Mammary epithelial cell (primary cell): Measurements from ENCODE around the gene SVEP1.

ENCODE experiments used
- CTCF ChIP-seq, 2 donors: IDR thresholded peaks in 1 of 2; conservative IDR thresholded peaks in 1 of 2; 2 replicates each; pipeline ENCODE4 v1.5.1; 2011 to 2012; ENCODE audit warnings: inconsistent platforms in 2 of 2, low read length in 2 of 2, mild to moderate bottlenecking in 2 of 2, control low read depth in 1 of 2, low read depth in 1 of 2; ENCODE audit not compliant: insufficient read depth in 1 of 2; ENCODE audit errors: extremely low read depth in 1 of 2
- EZH2 ChIP-seq: IDR thresholded peaks from 2 replicates; pipeline ENCODE4 v1.6.1; 2012; ENCODE audit warnings: low read length, inconsistent platforms, borderline replicate concordance

GRCh38 chr9:110427497-110428104, 151.9 kb downstream of the SVEP1 start:
- TF ChIP-seq CTCF (conservative IDR thresholded peaks at IDR 0.05 in 1 of 2, IDR thresholded peaks at IDR 0.05 in 1 of 2; ENCODE audit: extremely low read depth in 1 of 2, insufficient read depth in 1 of 2, low read depth in 1 of 2, low read length in 2 of 2) (peak; percentile 68 to 73), EZH2 (no peak)
